GM12892 (cell line): ENCODE measurements around the gene NRL.
"Not testable (repeated sequence)": the region's sequence is repeated elsewhere in the genome, so short reads cannot be mapped to it uniquely, and the experiment has no call there.

Experiments used
- POLR2A ChIP-seq: IDR thresholded peaks from 2 replicates; pipeline ENCODE4 v1.6.1; 2011; ENCODE audit warnings: low read depth, low read length, control low read depth
- POLR2AphosphoS5 ChIP-seq: IDR thresholded peaks from 2 replicates; pipeline ENCODE4 v1.6.1; 2011; ENCODE audit warnings: low read depth, low read length, control low read depth

DNA sequence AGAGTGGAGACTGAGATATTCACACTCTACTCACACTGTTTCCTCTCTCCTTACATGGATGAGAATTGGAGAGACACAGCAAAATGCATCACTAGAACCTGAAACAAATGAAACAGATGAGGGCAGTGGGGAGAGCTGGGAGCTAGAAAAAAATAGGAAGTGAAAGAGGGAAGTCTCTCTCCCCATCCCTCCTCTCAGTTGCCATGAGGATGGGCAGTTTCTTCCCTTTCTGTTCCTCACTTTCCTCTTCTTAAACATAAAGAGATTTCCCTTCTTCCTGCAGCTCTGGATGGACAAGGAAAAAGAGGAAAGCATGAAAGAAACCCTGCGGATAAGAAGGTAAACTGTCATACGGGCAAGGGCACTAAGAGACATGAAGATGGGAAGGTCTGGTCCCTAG, 65.7 kb downstream of the NRL start:
- TF ChIP-seq POLR2AphosphoS5, POLR2A: not testable (repeated sequence)
